ENCODE measurements around the gene KRT4. TPM values are rescaled to one million over a fixed set of nuclear protein-coding genes. Genes with fewer than 3 reads are reported as not detected.

KRT4 gene
- total and polyA plus RNA-seq, 2 experiments from 2014 or later: not detected

GRCh38 chr12:52860102-52860823 lies 46.3 kb upstream of the KRT4 start:
- H3K36me3 Mint-ChIP-seq (ENCODE audit: low read depth): no peaks in the 10 kb centered on the region
- ATAC-seq (no peak), DNase-seq (ENCODE audit: low spot score) (no peak)
- H3K4me1 Mint-ChIP-seq: no peaks in the 10 kb centered on the region
- Histone ChIP-seq H3K4me1 (ENCODE audit: insufficient read depth) (no peaks in the 10 kb centered on the region), H3K79me2 (replicated peaks; ENCODE audit: insufficient read depth) (no peaks in the 10 kb centered on the region), H3K9me2 (ENCODE audit: insufficient read depth) (no peaks in the 10 kb centered on the region), H3K4me2 (no peak overlapping the region), H3K36me3 (ENCODE audit: insufficient read depth) (no peaks in the 10 kb centered on the region), H3K4me3 (no peak overlapping the region), H2AFZ (no peak overlapping the region), H3K27me3 (ENCODE audit: insufficient read depth) (no peaks in the 10 kb centered on the region), H4K20me1 (replicated peaks; ENCODE audit: insufficient read depth) (no peaks in the 10 kb centered on the region), H3F3A (replicated peaks; ENCODE audit: low read depth) (no peaks in the 10 kb centered on the region), H3K27ac (ENCODE audit: low read depth) (no peak overlapping the region)
- H3K9me3 Mint-ChIP-seq: no peaks in the 10 kb centered on the region
- no peak overlapping the region for H3K27ac Mint-ChIP-seq
- peaks cover 5% of the 10 kb centered on the region for H3K27me3 Mint-ChIP-seq (ENCODE audit: insufficient read depth, low read depth, poor library complexity)
- H3K4me3 Mint-ChIP-seq: no peak overlapping the region
- no peak for TF ChIP-seq STAT1 (IDR thresholded peaks at IDR 0.05; ENCODE audit: unreplicated experiment)
- TF ChIP-seq, protein P1, sequence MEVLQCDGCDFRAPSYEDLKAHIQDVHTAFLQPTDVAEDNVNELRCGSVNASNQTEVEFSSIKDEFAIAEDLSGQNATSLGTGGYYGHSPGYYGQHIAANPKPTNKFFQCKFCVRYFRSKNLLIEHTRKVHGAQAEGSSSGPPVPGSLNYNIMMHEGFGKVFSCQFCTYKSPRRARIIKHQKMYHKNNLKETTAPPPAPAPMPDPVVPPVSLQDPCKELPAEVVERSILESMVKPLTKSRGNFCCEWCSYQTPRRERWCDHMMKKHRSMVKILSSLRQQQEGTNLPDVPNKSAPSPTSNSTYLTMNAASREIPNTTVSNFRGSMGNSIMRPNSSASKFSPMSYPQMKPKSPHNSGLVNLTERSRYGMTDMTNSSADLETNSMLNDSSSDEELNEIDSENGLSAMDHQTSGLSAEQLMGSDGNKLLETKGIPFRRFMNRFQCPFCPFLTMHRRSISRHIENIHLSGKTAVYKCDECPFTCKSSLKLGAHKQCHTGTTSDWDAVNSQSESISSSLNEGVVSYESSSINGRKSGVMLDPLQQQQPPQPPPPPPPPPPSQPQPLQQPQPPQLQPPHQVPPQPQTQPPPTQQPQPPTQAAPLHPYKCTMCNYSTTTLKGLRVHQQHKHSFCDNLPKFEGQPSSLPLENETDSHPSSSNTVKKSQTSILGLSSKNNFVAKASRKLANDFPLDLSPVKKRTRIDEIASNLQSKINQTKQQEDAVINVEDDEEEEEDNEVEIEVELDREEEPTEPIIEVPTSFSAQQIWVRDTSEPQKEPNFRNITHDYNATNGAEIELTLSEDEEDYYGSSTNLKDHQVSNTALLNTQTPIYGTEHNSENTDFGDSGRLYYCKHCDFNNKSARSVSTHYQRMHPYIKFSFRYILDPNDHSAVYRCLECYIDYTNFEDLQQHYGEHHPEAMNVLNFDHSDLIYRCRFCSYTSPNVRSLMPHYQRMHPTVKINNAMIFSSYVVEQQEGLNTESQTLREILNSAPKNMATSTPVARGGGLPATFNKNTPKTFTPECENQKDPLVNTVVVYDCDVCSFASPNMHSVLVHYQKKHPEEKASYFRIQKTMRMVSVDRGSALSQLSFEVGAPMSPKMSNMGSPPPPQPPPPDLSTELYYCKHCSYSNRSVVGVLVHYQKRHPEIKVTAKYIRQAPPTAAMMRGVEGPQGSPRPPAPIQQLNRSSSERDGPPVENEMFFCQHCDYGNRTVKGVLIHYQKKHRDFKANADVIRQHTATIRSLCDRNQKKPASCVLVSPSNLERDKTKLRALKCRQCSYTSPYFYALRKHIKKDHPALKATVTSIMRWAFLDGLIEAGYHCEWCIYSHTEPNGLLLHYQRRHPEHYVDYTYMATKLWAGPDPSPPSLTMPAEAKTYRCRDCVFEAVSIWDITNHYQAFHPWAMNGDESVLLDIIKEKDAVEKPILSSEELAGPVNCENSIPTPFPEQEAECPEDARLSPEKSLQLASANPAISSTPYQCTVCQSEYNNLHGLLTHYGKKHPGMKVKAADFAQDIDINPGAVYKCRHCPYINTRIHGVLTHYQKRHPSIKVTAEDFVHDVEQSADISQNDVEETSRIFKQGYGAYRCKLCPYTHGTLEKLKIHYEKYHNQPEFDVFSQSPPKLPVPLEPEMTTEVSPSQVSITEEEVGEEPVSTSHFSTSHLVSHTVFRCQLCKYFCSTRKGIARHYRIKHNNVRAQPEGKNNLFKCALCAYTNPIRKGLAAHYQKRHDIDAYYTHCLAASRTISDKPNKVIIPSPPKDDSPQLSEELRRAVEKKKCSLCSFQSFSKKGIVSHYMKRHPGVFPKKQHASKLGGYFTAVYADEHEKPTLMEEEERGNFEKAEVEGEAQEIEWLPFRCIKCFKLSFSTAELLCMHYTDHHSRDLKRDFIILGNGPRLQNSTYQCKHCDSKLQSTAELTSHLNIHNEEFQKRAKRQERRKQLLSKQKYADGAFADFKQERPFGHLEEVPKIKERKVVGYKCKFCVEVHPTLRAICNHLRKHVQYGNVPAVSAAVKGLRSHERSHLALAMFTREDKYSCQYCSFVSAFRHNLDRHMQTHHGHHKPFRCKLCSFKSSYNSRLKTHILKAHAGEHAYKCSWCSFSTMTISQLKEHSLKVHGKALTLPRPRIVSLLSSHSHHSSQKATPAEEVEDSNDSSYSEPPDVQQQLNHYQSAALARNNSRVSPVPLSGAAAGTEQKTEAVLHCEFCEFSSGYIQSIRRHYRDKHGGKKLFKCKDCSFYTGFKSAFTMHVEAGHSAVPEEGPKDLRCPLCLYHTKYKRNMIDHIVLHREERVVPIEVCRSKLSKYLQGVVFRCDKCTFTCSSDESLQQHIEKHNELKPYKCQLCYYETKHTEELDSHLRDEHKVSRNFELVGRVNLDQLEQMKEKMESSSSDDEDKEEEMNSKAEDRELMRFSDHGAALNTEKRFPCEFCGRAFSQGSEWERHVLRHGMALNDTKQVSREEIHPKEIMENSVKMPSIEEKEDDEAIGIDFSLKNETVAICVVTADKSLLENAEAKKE (CRISPR knock-in tag; IDR thresholded peaks at IDR 0.05): no peak
- no peak for TF ChIP-seq JUNB (IDR thresholded peaks at IDR 0.05; ENCODE audit: unreplicated experiment)
- TF ChIP-seq POLR2AphosphoS5 (IDR thresholded peaks at IDR 0.05; ENCODE audit: low read depth): no peak
- TF ChIP-seq ZNF114 (CRISPR knock-in tag; IDR thresholded peaks at IDR 0.05): no peak
- TF ChIP-seq, protein P2, sequence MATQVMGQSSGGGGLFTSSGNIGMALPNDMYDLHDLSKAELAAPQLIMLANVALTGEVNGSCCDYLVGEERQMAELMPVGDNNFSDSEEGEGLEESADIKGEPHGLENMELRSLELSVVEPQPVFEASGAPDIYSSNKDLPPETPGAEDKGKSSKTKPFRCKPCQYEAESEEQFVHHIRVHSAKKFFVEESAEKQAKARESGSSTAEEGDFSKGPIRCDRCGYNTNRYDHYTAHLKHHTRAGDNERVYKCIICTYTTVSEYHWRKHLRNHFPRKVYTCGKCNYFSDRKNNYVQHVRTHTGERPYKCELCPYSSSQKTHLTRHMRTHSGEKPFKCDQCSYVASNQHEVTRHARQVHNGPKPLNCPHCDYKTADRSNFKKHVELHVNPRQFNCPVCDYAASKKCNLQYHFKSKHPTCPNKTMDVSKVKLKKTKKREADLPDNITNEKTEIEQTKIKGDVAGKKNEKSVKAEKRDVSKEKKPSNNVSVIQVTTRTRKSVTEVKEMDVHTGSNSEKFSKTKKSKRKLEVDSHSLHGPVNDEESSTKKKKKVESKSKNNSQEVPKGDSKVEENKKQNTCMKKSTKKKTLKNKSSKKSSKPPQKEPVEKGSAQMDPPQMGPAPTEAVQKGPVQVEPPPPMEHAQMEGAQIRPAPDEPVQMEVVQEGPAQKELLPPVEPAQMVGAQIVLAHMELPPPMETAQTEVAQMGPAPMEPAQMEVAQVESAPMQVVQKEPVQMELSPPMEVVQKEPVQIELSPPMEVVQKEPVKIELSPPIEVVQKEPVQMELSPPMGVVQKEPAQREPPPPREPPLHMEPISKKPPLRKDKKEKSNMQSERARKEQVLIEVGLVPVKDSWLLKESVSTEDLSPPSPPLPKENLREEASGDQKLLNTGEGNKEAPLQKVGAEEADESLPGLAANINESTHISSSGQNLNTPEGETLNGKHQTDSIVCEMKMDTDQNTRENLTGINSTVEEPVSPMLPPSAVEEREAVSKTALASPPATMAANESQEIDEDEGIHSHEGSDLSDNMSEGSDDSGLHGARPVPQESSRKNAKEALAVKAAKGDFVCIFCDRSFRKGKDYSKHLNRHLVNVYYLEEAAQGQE (IDR thresholded peaks at IDR 0.05; ENCODE audit: unreplicated experiment): no peak
- no peak for TF ChIP-seq EZH2phosphoT487 (IDR thresholded peaks at IDR 0.05; ENCODE audit: unreplicated experiment)
- no peak for TF ChIP-seq ZNF331 (CRISPR knock-in tag; IDR thresholded peaks at IDR 0.05; ENCODE audit: low read depth)
- no peak for TF ChIP-seq NANOG (IDR thresholded peaks at IDR 0.05; ENCODE audit: borderline replicate concordance)
- TF ChIP-seq, protein P3, sequence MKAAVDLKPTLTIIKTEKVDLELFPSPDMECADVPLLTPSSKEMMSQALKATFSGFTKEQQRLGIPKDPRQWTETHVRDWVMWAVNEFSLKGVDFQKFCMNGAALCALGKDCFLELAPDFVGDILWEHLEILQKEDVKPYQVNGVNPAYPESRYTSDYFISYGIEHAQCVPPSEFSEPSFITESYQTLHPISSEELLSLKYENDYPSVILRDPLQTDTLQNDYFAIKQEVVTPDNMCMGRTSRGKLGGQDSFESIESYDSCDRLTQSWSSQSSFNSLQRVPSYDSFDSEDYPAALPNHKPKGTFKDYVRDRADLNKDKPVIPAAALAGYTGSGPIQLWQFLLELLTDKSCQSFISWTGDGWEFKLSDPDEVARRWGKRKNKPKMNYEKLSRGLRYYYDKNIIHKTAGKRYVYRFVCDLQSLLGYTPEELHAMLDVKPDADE (IDR thresholded peaks at IDR 0.05): no peak
- no peak for TF ChIP-seq EZH2 (IDR thresholded peaks at IDR 0.05; ENCODE audit: low read depth, unreplicated experiment)
- TF ChIP-seq CTCF (conservative IDR thresholded peaks at IDR 0.05; ENCODE audit: low read depth in 2 of 2): no peak
